ENCODE results near the gene KIF6.

KIF6 gene

DNA sequence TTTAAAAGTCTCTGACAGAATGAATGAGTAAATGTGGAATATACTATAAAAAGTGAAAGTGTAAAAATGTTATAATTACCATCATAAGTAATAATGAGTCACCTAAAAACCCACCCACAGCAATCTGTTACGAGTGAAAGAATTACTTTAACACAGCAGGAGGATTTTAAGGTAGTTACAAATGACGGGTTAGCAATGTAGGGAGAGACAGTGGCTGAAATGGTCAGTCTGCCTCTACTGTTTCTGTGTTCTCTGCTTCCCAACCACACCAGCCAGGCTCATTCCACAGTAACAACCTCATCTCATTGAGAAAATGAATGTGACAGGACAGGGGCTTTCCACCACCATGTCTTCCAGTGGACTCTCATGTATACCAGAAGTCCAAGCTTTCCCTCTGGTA lies 278.3 kb downstream of the KIF6 start:
- no peak for DNase-seq (ENCODE audit: low read depth)

DNA sequence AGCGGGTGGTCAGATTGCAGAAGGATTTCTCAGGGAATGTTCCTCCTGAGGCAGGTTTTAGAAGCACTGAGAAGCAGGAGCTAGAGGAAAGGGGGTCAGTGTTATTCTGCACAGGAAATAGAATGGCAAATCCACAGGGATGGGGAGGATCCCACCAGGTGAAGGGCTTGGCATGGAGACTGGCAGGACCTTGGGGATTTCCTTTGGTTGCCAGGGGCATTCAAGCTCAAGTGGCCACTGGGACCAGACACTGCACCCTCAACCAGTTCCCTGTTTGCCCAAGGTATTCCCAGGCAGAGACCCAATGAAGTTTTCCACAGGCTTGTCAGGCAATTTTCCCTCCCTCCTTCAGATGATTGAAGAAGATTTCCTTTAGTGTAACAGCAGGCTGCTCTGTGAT lies 279.5 kb downstream of the KIF6 start:
- DNase-seq (ENCODE audit: low read depth), result no peak

DNA sequence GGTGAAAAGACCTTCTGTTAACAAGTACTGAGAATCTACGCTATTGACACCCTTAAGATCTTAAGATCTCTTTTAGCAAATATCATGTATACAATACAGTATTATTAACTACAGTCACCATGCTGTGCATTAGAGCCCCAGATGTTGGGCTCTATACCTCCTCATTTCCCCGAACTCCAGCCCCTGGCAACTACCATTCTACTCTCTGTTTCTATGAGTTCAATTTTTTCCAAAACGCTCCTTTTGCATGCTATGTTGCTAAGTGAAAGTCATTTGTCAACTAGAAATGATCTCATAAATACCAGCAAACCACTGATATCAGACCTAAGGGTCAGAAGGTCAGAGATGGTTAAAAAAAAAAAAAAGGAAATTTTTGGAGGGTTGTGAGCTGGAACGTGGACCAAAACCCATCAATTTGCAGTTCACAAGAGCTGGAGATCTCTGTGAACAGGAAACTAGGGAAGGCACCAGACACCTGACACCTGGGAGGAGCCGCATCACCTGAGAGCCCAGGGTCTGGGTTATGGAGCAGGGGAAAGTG lies 280.7 kb downstream of the KIF6 start:
- DNase-seq (ENCODE audit: low read depth), result no peak

DNA sequence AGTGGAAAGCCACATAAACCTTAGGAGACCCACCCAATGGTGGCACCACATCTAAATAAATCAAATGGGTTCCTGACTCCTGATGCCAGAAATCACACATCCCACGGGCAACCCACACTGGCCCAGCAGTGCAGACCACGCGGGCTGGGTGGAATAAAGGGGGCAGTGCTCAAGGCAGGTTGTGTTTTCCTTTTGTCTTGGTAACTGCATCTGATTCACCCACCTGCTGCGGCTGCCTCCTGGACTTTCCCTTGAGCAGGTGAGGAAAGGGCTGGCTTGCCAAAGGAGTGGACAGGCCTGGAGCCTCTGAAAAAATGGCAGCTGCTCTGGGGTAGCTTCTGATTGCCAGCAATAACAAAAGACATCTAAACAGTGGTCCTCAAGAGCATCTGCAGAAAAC lies 283.2 kb downstream of the KIF6 start:
- DNase-seq (ENCODE audit: low read depth), result no peak

DNA sequence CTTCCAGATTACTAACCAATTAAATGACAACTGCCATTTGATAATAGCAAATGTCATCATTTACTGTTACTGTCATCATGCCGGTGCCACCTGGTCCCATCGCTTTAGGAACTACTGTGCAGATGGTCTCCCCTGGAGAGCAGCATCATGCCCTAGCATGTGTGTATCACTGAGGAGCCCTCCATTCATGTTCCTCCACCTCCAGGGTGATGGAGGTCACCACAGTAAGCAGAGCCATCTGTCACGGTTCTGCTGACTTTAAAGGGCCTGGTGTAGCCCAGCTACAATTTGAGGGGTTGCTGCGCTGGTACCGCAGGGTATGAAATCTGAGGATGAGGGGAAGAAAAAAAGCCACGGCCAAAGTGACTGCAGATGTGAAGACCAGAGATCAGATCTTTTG lies 283.9 kb downstream of the KIF6 start:
- DNase-seq (ENCODE audit: low read depth), result no peak

DNA sequence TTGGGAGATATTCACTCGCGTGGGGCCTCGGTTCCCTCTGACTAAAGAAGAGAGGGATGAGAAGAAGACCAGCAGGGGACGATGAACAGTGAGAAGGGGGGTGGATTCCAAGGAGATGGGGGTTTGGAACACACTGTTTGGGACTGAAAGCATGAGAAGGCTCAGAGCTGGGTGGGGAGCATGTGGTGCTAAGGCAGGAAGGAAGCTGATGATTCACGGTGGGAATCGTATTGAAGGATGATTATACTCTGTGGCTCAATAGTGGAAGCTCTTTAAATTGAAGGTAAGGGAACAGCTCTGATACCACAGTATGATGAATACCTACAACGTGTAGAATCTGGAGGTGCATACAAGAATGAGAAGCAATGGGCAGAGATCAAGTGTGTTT lies 285.2 kb downstream of the KIF6 start:
- DNase-seq (ENCODE audit: low read depth), result no peak

DNA sequence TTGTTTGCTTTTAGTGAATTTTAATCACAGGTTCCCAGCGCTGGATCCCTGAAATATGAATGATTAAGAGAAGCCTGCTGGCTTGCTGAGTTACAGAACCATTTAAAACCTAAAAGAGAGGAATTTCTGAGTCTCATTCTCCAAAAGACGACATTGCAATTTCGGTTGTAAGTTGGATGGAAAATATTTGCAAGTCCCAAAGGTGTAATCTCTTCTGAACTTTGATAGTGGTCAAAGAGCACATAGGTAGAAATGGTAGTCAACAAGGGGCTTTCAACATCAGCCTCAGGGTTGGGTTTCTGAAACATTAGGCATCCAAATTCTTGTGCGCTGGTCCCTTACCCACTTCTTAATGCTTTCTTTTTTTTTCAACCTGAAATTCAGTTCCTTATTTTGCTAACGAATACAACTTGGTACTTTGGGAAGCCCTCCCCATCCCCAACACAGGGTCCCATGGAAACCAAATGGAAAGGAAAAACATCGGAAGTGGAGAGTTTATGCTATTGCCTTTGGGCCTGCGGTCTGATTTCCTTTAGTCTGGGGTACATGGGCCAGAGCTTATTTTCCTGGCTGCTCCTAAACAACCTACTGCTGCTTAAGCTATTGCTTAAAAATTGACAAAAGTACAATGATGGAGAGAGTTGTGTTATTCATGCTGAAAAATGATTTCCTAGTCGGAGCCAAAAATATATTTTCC lies 285.7 kb downstream of the KIF6 start:
- DNase-seq (ENCODE audit: low read depth), result no peak

DNA sequence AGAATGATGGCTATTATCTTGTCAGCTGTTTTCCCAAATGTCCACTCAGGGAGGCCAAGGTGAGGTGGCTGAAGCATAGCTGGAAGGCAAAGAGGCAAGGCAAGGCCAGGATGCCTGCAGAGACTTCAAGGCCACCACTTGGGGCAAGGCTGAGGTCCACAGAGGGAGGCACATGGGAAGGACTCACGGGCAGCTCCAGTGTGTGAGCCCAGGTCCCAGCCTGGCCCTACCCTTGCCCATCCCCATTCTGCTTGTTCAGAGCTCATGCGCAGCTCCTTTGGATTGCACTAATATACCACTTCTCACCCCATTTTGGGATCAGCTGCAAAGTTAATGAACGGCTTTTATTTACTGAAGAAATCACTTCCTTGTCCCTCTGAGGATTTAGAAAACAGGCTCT lies 291.6 kb downstream of the KIF6 start:
- no peak for DNase-seq (ENCODE audit: low read depth)

DNA sequence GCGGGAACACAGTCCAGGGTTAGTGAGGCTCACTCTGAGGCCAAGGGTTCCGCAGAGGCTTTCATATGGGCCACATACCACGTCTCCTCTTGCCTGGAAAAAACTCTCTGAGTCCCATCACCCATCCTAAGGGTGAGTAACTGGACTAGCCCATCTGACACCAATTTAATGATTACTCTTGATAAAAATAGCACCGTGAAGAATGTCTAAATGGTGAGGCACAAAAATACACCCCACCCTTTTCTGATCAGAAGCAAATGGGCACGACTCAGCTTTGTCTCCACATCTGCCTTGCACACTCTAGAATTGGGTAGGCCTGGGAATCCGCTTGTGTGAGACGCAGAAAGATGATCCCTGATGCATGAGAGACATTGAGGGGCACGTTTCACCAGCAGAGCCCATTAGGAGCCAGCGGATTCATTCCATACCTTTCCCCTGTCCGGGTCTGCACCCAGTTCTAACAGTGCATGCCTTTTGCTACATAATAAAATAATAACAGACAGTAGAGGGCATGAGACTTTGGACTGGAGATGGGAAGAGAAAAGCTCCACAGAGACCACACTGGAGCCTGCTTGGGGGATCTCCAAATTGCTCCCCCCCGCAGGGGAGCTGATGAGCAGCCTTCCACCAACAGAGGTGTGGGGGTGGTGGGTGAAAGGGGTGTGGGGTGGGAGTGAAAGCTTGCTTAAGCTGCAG lies 292.7 kb downstream of the KIF6 start:
- no peak for DNase-seq (ENCODE audit: low read depth)

DNA sequence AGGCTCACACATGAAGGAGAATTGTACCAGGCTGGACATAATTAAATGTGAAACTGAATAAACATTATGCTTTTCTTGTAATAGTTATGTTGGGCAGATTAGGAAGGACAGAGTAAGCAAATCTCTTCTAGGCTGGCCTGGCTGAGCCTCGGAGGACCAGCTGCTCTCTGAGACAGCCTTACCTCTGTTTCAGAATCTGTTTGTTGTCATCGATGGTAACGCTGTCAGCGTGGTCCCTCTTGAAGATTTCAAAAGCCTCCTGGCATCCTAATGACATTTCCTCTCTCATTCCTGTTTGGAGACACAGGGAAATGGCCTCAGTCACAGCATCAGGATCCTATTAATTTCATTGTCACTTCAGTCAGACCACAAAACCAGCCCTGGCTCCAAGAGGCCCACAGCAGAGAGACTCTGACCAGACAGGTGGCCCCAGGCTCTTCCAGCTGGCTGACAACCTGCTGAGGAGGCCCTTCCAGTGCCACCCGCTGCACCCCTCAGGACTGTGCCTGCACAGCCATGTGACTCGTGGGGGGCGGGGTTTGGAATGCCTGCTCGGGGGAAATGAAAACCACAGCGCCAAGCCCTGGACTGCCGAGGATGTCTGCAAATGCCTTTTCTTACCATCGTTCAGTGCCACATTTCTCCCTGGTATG lies 294.2 kb downstream of the KIF6 start:
- DNase-seq (ENCODE audit: low read depth), result no peak

DNA sequence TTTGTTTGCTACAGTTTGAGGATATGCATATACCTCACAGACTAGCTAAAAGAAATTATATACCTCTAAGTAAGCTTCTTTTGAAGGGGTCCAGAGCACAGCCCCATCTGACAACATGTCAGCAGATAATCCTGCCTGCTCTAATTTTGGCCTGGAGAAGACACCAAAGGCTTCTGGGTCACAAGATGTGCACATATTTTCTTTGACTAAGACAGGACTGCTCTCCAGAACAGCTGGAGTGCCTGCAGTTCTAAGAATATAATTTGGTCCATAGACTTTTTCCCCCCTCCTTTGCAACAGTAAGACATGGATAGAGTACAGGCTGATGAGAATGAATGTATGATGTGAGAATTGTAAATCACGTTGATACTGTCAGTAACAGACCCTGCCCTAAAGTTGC lies 294.8 kb downstream of the KIF6 start:
- DNase-seq (ENCODE audit: low read depth), result no peak

DNA sequence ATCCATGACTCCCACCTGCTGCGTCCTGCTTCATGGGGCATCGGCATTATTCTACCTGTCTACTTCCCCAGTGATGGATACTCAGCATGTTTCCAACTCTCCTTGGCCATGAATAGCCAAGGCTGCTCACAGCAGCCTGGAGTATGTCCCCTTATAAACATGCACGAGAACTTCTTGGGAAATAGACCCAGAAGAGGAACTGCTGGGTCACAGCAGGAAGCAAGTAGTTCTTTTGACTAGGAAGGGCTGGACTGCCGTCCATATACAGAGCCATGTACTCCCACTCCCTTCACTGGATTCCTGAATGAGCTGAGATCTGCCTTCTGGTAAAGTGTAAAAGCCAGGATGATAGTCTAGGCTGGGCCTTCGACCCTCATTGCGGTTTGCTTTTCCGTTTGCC lies 296.4 kb downstream of the KIF6 start:
- no peak for DNase-seq (ENCODE audit: low read depth)

DNA sequence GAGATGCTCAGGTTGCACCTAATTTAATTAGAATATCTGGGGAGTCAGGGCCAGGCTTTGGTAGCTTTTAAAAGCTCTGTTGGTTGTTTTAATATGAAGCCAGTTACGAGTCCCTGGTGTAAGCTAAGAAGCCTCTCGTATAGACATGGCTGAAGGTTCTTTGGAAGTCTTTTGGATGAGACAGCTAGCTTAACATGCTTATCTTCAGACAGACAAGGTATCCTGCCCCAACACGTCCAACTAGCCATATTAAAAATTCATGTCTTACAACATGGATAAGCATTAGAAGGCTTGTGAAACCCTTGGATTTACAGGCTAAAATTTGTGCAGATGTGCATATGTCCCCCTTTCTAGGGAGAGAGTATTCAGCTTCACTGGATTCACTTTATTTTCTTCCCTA lies 297.1 kb downstream of the KIF6 start:
- DNase-seq (ENCODE audit: low read depth), result no peak

DNA sequence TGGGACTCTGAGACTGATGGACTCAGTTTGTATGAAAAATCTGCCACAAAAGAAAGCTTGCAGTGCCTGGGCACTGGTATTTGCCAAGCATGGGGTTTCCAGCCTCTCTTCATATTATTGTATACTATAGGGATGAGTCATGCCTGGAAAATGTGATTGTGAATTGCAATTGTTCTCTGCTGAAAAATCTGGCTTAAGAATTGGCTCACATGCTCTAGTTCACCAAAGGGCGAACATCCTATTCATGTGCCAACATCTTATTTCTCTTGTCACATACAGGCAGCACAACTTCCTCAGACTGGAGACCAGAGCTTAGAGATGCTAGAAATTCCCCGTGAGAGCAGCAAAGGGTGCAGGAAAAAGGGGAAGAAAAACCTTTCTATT lies 299.1 kb downstream of the KIF6 start:
- DNase-seq (ENCODE audit: low read depth), result no peak

DNA sequence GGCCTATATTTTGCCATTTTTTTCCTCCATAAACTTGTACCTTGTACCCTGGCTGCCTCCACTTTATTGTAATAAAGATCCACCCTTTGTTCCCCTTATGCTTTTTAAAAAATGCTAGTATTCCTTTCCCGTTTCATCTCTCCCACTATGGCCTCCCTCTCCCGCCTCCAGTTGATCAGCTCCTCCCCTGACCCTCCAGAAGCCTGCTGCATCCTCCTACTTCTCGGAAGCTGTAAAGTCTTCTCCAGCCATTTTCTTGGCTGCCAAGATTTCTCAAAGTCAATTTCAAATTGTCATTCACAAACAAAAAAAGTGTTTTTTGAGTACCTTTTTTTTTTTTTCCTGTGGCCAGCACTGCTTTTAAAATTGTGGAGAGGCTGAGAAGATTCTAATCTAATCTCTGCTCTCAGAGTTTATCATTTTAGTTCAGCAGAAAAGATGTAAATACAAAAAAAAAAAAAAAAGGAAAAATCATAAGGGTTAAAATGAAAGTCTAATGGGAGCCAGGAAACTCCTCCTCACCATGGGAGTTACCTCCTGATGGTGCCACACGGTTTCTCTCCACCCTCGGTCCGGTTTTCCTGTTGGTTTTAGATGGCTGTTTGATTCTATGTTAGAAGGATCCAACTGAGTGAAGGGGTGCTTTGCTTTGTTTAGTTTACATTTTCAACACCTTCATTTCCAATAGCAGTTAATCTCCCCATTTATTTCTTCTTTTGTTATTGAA lies 299.7 kb downstream of the KIF6 start:
- no peak for DNase-seq (ENCODE audit: low read depth)

DNA sequence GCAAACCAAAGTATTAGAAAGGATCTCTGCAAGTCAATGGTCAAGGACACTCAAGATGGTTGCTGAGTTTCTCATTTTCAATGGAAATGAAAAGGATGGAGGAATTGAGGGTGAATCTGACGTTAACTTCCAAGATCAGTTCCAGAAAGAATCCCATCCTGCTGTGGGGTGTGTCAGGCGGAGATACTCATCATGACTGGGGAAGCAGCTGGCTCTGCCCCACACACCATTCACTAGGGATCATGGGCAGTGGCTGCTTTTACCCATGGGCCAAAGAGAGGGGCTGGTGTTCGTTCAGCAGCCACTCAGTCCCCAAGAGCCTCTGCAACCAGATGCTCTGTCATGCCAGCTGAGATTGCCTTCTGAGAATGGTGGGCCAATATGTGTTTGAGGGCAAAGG lies 300.4 kb downstream of the KIF6 start:
- no peak for DNase-seq (ENCODE audit: low read depth)

DNA sequence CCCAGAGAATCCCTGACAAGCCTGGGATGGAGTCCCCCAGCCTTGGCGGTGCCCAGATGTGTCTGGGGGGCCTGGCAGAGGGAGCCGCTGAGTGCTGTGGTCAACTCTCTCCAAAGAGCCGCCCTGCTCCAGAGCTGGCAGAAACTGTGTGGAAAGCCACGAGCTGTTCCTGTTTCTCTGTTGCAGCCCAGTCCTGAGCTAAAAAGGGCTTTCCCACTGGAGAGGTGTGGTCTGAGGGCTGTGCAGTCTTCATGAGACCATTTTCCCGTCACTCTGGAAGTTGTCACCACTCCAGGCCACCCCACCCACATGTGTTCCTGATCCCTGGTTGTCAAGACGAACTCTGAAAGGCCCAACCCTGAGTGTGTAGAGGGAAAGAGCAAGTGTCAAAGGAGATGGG lies 303.0 kb downstream of the KIF6 start:
- DNase-seq (ENCODE audit: low read depth), result no peak

DNA sequence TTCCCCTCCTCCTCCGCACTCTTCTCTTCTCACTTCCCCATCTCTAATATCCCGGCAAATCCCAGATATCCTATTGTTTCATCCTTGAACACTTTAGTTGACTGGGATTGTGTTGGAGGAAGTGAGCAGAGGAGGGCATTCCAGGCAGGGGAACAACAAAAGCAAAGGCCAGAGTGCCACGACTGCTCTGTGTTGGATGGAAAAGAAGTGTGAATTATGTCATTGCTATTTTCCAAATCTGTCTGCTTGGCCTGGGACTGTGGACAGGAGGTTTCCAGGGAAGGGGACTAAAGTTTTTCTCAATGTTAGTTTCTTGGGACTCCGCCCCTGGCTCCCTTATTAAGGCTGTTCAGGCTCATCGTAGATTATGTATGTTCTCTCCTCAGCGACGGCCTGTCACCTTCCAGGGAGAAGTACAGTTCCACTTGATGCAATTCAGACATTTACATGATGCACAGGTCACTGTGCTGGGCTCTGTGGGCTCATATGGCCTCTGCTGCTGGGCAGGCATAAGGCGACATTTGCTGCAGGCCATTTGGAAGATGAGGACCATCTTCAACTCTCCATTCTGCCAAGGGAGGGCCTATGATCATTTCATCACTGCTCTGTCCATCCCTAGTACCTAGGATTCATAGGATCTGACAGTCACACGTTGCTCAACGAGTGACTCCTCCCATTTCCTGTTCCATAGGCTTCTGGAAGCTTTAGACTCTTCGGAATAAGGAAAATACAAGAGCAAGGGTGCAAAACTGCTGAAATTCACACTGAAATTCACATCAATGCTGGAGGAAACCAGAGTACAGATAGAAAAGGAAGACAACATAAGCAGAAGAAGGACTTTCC lies 303.6 kb downstream of the KIF6 start:
- DNase-seq (ENCODE audit: low read depth), result no peak

DNA sequence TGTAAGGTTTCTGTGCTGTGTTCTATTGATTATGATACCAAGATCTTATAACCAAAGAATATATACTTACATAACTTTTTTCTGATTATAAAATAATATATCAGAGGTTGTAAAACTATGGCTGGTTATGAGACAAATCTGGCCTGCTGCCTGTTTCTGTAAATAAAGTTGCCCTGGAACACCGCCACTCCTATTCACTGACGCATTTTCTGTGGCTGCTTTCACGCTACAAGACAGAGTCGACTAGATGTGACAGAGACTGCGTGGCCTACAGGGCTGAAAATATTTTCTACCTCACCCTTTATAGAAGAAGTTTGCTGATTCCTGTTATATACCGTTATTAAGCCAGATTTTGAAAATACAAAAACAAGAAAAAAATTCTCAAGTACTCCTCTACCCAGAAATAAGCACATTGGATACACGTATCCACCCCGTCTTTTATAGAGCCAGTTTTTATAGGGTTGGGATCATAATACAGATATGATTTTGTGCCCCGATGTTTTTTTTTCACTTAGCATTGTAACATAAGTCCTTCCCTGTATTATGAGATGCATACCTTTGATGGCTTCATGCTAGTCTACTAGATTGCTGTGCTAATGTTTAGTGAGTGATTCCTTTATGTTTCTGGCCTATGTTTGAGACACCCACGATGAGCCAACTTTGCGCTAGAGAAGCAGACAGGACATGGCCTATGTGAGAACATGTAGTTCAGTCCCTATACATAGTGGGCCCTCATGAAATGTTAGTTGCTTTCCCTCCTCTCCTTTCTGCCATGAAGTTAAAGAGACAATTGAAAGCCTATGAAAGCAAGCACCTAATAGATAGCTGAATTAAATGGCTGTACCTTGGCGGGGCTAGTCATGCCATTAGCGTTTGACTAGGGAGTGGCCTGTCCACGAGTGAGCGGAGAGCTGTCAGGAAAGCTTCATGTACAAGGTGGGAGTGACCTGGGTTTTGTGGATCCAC lies 304.6 kb downstream of the KIF6 start:
- DNase-seq (ENCODE audit: low read depth), result no peak

DNA sequence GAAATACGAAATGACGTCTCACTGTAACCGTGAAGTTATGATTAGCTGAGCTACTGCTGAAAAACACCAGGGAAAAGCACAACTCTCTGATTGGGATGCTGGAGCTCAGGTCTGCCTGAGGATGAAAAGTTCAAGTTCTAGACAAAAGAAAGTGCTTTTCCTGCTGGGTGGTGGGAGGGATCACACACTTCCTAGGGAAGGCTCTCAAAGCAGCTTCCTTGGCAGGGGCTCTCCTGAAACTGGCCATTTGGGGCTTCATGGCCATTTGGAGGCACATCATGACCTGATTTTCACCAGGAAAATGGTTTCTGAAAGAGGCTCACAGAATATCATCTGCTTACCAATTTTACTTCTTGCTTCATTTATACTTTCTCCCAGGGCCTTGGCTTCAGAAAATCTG lies 305.6 kb downstream of the KIF6 start:
- DNase-seq (ENCODE audit: low read depth), result no peak

DNA sequence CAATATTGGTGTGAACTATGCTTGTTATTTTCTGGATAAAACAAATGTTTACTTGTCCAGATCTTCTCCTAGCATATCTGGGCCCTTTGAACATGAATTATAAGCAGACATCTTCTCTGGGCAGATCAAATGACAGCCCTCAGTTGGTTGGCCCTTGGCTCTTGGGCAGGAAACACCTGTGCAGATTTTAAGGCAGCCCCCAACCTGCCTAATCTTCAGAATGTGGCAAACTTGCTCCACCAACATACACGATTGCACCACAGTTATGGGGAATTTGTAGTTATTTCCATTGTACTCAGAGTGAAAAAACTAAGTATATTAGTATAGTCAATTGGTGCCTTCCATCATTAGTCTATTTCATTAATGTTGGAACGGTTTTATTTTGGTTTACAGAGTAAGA lies 307.8 kb downstream of the KIF6 start:
- no peak for DNase-seq (ENCODE audit: low read depth)
